ENCODE measurements around the gene EIF4E2. TPM values are rescaled to one million over a fixed set of nuclear protein-coding genes. Genes with fewer than 3 reads are reported as not detected.

EIF4E2 gene
- total RNA-seq, 1 donor from 2014 or later = 112 TPM

GRCh38 chr2:232592772-232593395 lies 42.4 kb downstream of the EIF4E2 start:
- FAIRE-seq = no peak
- no peak overlapping the region for H3K4me3 Mint-ChIP-seq (ENCODE audit: unreplicated experiment)
- peak overlapping the region; percentile 37 for H3K9ac ChIP-seq (ENCODE audit: low read length)

GRCh38 chr2:232593982-232594381 lies 43.5 kb downstream of the EIF4E2 start:
- no peak for TF ChIP-seq EZH2 (IDR thresholded peaks at IDR 0.05; ENCODE audit: insufficient read depth, low read length)
- TF ChIP-seq CTCF (IDR thresholded peaks at IDR 0.05; ENCODE audit: insufficient read depth, low read depth, low read length) = no peak
- Mint-ChIP-seq H3K36me3 (ENCODE audit: low read depth, unreplicated experiment) (peaks cover 4% of the 10 kb centered on the region), H3K9me3 (ENCODE audit: unreplicated experiment) (no peaks in the 10 kb centered on the region), H3K27me3 (ENCODE audit: low read depth, unreplicated experiment) (peaks cover 5% of the 10 kb centered on the region), H3K4me1 (ENCODE audit: low read depth, unreplicated experiment) (peaks cover 8% of the 10 kb centered on the region), H3K27ac (ENCODE audit: unreplicated experiment) (no peak overlapping the region), H3K4me3 (ENCODE audit: unreplicated experiment) (no peak overlapping the region)
- Histone ChIP-seq H3K4me3 (ENCODE audit: insufficient read depth, low read depth, low read length) (no peak overlapping the region), H3K4me2 (ENCODE audit: low read length) (no peak overlapping the region), H2AFZ (ENCODE audit: low read depth, low read length) (no peak overlapping the region), H3K4me1 (ENCODE audit: insufficient read depth, low read length) (peaks cover 9% of the 10 kb centered on the region), H4K20me1 (ENCODE audit: insufficient read depth, low read length) (no peaks in the 10 kb centered on the region), H3K36me3 (ENCODE audit: insufficient read depth, low read length) (no peaks in the 10 kb centered on the region), H3K79me2 (ENCODE audit: insufficient read depth, low read length) (no peaks in the 10 kb centered on the region), H3K27ac (ENCODE audit: low read depth, low read length) (no peak overlapping the region), H3K9me3 (ENCODE audit: insufficient read depth, low read depth, low read length) (no peaks in the 10 kb centered on the region), H3K9ac (ENCODE audit: low read length) (no peak overlapping the region), H3K27me3 (ENCODE audit: insufficient read depth, low read length) (no peaks in the 10 kb centered on the region)
- DNase-seq (ENCODE audit: low read depth) (no peak), FAIRE-seq (no peak)

More at GRCh38 chr2:232592772-232593395, 42.4 kb downstream of the EIF4E2 start:
- Mint-ChIP-seq H3K27me3 (ENCODE audit: low read depth, unreplicated experiment) (peaks cover 5% of the 10 kb centered on the region), H3K9me3 (ENCODE audit: unreplicated experiment) (no peaks in the 10 kb centered on the region), H3K4me1 (ENCODE audit: low read depth, unreplicated experiment) (peaks cover 8% of the 10 kb centered on the region), H3K36me3 (ENCODE audit: low read depth, unreplicated experiment) (peaks cover 4% of the 10 kb centered on the region), H3K27ac (ENCODE audit: unreplicated experiment) (peak overlapping the region; percentile 80)
- peak; percentile 87 for DNase-seq (ENCODE audit: low read depth)
- Histone ChIP-seq H3K27me3 (ENCODE audit: insufficient read depth, low read length) (no peaks in the 10 kb centered on the region), H3K4me3 (ENCODE audit: insufficient read depth, low read depth, low read length) (no peak overlapping the region), H3K4me2 (ENCODE audit: low read length) (peak overlapping the region; percentile 50), H3K79me2 (ENCODE audit: insufficient read depth, low read length) (no peaks in the 10 kb centered on the region), H3K4me1 (ENCODE audit: insufficient read depth, low read length) (peaks cover 12% of the 10 kb centered on the region), H3K27ac (ENCODE audit: low read depth, low read length) (peak overlapping the region; percentile 67), H2AFZ (ENCODE audit: low read depth, low read length) (no peak overlapping the region), H4K20me1 (ENCODE audit: insufficient read depth, low read length) (no peaks in the 10 kb centered on the region), H3K9me3 (ENCODE audit: insufficient read depth, low read depth, low read length) (no peaks in the 10 kb centered on the region), H3K36me3 (ENCODE audit: insufficient read depth, low read length) (no peaks in the 10 kb centered on the region)
- TF ChIP-seq CTCF (IDR thresholded peaks at IDR 0.05; ENCODE audit: insufficient read depth, low read depth, low read length) (peak; percentile 6), EZH2 (IDR thresholded peaks at IDR 0.05; ENCODE audit: insufficient read depth, low read length) (no peak)

- Mint-ChIP-seq H3K36me3 (ENCODE audit: low read depth, unreplicated experiment) (peaks cover 4% of the 10 kb centered on the region), H3K27me3 (ENCODE audit: low read depth, unreplicated experiment) (peaks cover 10% of the 10 kb centered on the region), H3K4me1 (ENCODE audit: low read depth, unreplicated experiment) (peaks cover 8% of the 10 kb centered on the region)
Observed at GRCh38 chr2:232597362-232598079, 47.0 kb downstream of the EIF4E2 start.

More at GRCh38 chr2:232597362-232598079, 47.0 kb downstream of the EIF4E2 start:
- Histone ChIP-seq H3K9ac (ENCODE audit: low read length) (no peak overlapping the region), H3K36me3 (ENCODE audit: insufficient read depth, low read length) (no peaks in the 10 kb centered on the region), H3K4me2 (ENCODE audit: low read length) (no peak overlapping the region), H3K27me3 (ENCODE audit: insufficient read depth, low read length) (peaks cover 3% of the 10 kb centered on the region), H4K20me1 (ENCODE audit: insufficient read depth, low read length) (no peaks in the 10 kb centered on the region), H3K79me2 (ENCODE audit: insufficient read depth, low read length) (no peaks in the 10 kb centered on the region), H3K27ac (ENCODE audit: low read depth, low read length) (no peak overlapping the region), H2AFZ (ENCODE audit: low read depth, low read length) (no peak overlapping the region), H3K4me1 (ENCODE audit: insufficient read depth, low read length) (peaks cover 8% of the 10 kb centered on the region), H3K9me3 (ENCODE audit: insufficient read depth, low read depth, low read length) (no peaks in the 10 kb centered on the region), H3K4me3 (ENCODE audit: insufficient read depth, low read depth, low read length) (no peak overlapping the region)
- TF ChIP-seq EZH2 (IDR thresholded peaks at IDR 0.05; ENCODE audit: insufficient read depth, low read length) (no peak), CTCF (IDR thresholded peaks at IDR 0.05; ENCODE audit: insufficient read depth, low read depth, low read length) (no peak)
- Mint-ChIP-seq H3K4me3 (ENCODE audit: unreplicated experiment) (no peak overlapping the region), H3K27ac (ENCODE audit: unreplicated experiment) (no peak overlapping the region), H3K9me3 (ENCODE audit: unreplicated experiment) (no peaks in the 10 kb centered on the region)
- no peak for FAIRE-seq
- DNase-seq (ENCODE audit: low read depth) = no peak

Data from astrocyte (in vitro differentiated cells and primary cell).